Muscle of leg (tissue), 11 donors: Measurements from ENCODE around the gene DNMT1. TPM values are rescaled to one million over a fixed set of nuclear protein-coding genes. Genes with fewer than 3 reads are reported as not detected.
"Not testable (repeated sequence)": the region's sequence is repeated elsewhere in the genome, so short reads cannot be mapped to it uniquely, and the experiment has no call there.

Experiments
- DNase-seq: peaks from one replicate; pipeline ENCODE4 v3.0.0; 2013
- H3K27ac ChIP-seq: one replicate; pipeline ENCODE4 v1.5.1; 2013; ENCODE audit warnings: mild to moderate bottlenecking, low read length, control low read depth
- H3K27me3 ChIP-seq: one replicate; pipeline ENCODE4 v1.6.1; 2013; ENCODE audit warnings: low read length; ENCODE audit not compliant: control insufficient read depth, insufficient read depth
- H3K36me3 ChIP-seq: one replicate; pipeline ENCODE4 v1.6.1; 2013; ENCODE audit warnings: low read length; ENCODE audit not compliant: control insufficient read depth, insufficient read depth
- H3K4me1 ChIP-seq: one replicate; pipeline ENCODE4 v1.6.1; 2013; ENCODE audit warnings: low read length; ENCODE audit not compliant: control insufficient read depth, insufficient read depth
- H3K4me3 ChIP-seq: one replicate; pipeline ENCODE4 v1.5.1; 2013; ENCODE audit warnings: low read length, control low read depth
- H3K9me3 ChIP-seq: replicated peaks from 2 replicates; pipeline ENCODE4 v1.6.1; 2013; ENCODE audit warnings: low read depth, low read length; ENCODE audit not compliant: control insufficient read depth
- WGBS: methylation state at CpG from one replicate; pipeline ENCODE4 v1.1.5; 2013; ENCODE audit warnings: missing lambda C conversion rate; ENCODE audit not compliant: insufficient coverage; 5-methylcytosine and 5-hydroxymethylcytosine counted together
- polyA plus RNA-seq, 8 donors: library from polyadenylated mRNA; unstranded; fragments of 120-200 nt; gene quantifications; one replicate each; pipeline versions ENCODE4 v1.2.1 to v1.2.3, GENCODE V29; 2013; ENCODE audit warnings: inconsistent platforms in 1 of 8, low replicate concordance in 1 of 8; ENCODE audit not compliant: insufficient read length in 8 of 8, insufficient read depth in 1 of 8
- total RNA-seq: library from RNA; stranded (reverse); fragments of 120-200 nt; gene quantifications from one replicate; pipeline ENCODE4 v1.2.4, GENCODE V29; 2013

The DNMT1 gene
- total and polyA plus RNA-seq, 9 donors: 28.3 to 83.7 (median 70.6) TPM

GRCh38 chr19:10205636-10206035 lies 10.9 kb upstream of the DNMT1 start:
- H3K4me3 ChIP-seq: no peak overlapping the region
- H3K36me3 ChIP-seq: no peaks in the 10 kb centered on the region
- no peaks in the 10 kb centered on the region for H3K27me3 ChIP-seq
- 93% methylated on average over 3 of the region's 4 CpGs for WGBS
- H3K9me3 ChIP-seq: peaks cover 2% of the 10 kb centered on the region
- no peaks in the 10 kb centered on the region for H3K4me1 ChIP-seq
- DNase-seq: no peak
- H3K27ac ChIP-seq: no peak overlapping the region

- Histone ChIP-seq H3K27me3 (no peaks in the 10 kb centered on the region), H3K4me3 (no peak overlapping the region), H3K36me3 (no peaks in the 10 kb centered on the region), H3K4me1 (no peaks in the 10 kb centered on the region), H3K9me3 (peaks cover 2% of the 10 kb centered on the region), H3K27ac (no peak overlapping the region)
- WGBS: 100% methylated on average over 2 of the region's 3 CpGs
- DNase-seq: no peak
Observed at GRCh38 chr19:10203686-10204085, 8.9 kb upstream of the DNMT1 start.

GRCh38 chr19:10201176-10201575 lies 6.4 kb upstream of the DNMT1 start:
- H3K9me3 ChIP-seq: no peaks in the 10 kb centered on the region
- no peak overlapping the region for H3K4me3 ChIP-seq
- WGBS: 67% methylated on average over 1 of the region's 3 CpGs
- no peaks in the 10 kb centered on the region for H3K36me3 ChIP-seq
- no peaks in the 10 kb centered on the region for H3K27me3 ChIP-seq
- no peak overlapping the region for H3K27ac ChIP-seq
- no peaks in the 10 kb centered on the region for H3K4me1 ChIP-seq
- no peak for DNase-seq

GRCh38 chr19:10200101-10200500 lies 5.3 kb upstream of the DNMT1 start:
- not testable (repeated sequence) for H3K36me3 ChIP-seq, H3K4me1 ChIP-seq, DNase-seq, H3K27ac ChIP-seq, H3K27me3 ChIP-seq, H3K4me3 ChIP-seq, H3K9me3 ChIP-seq
- WGBS: 90% methylated on average over 5 of the region's 15 CpGs

- H3K27me3 ChIP-seq, DNase-seq, H3K27ac ChIP-seq, H3K36me3 ChIP-seq, H3K4me3 ChIP-seq, H3K9me3 ChIP-seq, H3K4me1 ChIP-seq: not testable (repeated sequence)
- 70% methylated on average over 6 of the region's 11 CpGs for WGBS
Observed at GRCh38 chr19:10198889-10199644, 4.3 kb upstream of the DNMT1 start.

- Histone ChIP-seq H3K4me3 (peak overlapping the region; percentile 94), H3K4me1 (peaks cover 18% of the 10 kb centered on the region), H3K27ac (peak overlapping the region; percentile 29), H3K9me3 (no peaks in the 10 kb centered on the region), H3K36me3 (peaks cover 5% of the 10 kb centered on the region), H3K27me3 (no peaks in the 10 kb centered on the region)
- no peak for DNase-seq
- no CpG with 5 or more reads among the region's 6 CpGs for WGBS
Observed at GRCh38 chr19:10195199-10195519, 406 bp upstream of the DNMT1 start.

- Histone ChIP-seq H3K4me3 (peak overlapping the region; percentile 94), H3K27me3 (no peaks in the 10 kb centered on the region), H3K9me3 (no peaks in the 10 kb centered on the region), H3K27ac (peak overlapping the region; percentile 80), H3K36me3 (peaks cover 11% of the 10 kb centered on the region), H3K4me1 (peaks cover 18% of the 10 kb centered on the region)
- 0% methylated on average over 29 of the region's 30 CpGs for WGBS
- DNase-seq: peak; percentile 30
Observed at GRCh38 chr19:10193790-10194499, 808 bp downstream of the DNMT1 start.

- DNase-seq: no peak
- Histone ChIP-seq H3K4me1 (peaks cover 18% of the 10 kb centered on the region), H3K9me3 (no peaks in the 10 kb centered on the region), H3K36me3 (peaks cover 16% of the 10 kb centered on the region), H3K27ac (no peak overlapping the region), H3K27me3 (no peaks in the 10 kb centered on the region), H3K4me3 (no peak overlapping the region)
- WGBS: 100% methylated on average over 1 of the region's 6 CpGs
Observed at GRCh38 chr19:10192922-10193321, 1.8 kb downstream of the DNMT1 start.

GRCh38 chr19:10191347-10191746 lies 3.4 kb downstream of the DNMT1 start:
- Histone ChIP-seq H3K27ac (peak overlapping the region; percentile 13), H3K36me3 (peaks cover 21% of the 10 kb centered on the region), H3K4me1 (peaks cover 21% of the 10 kb centered on the region), H3K4me3 (no peak overlapping the region), H3K27me3 (no peaks in the 10 kb centered on the region), H3K9me3 (no peaks in the 10 kb centered on the region)
- WGBS: 20% methylated on average over 2 of the region's 2 CpGs
- peak; percentile 63 for DNase-seq

- peaks cover 31% of the 10 kb centered on the region for H3K36me3 ChIP-seq
- H3K9me3 ChIP-seq: no peaks in the 10 kb centered on the region
- H3K4me3 ChIP-seq: no peak overlapping the region
- H3K27me3 ChIP-seq: no peaks in the 10 kb centered on the region
- peaks cover 17% of the 10 kb centered on the region for H3K4me1 ChIP-seq
- DNase-seq: no peak
- 100% methylated on average over 2 of the region's 5 CpGs for WGBS
- H3K27ac ChIP-seq: no peak overlapping the region
Observed at GRCh38 chr19:10190026-10190425, 4.7 kb downstream of the DNMT1 start.
